HG02970 (cell line): ENCODE results near the gene SH2D1A.

Experiments
- ATAC-seq: cut with Tn5 transposase; IDR thresholded peaks from one replicate; pipeline ENCODE4 v1.9.1; 2021; ENCODE audit warnings: mild to moderate bottlenecking, moderate library complexity, moderate number of reproducible peaks; ENCODE audit not compliant: unreplicated experiment, low FRiP score

The SH2D1A gene

GRCh38 chrX:124414281-124414680 lies 67.9 kb downstream of the SH2D1A start:
- no peak for ATAC-seq

- no peak for ATAC-seq
These were observed 68.9 kb downstream of the SH2D1A start for GRCh38 chrX:124415115-124415800.

- ATAC-seq: no peak
These were observed 75.7 kb downstream of the SH2D1A start for GRCh38 chrX:124421898-124422655.
